Vagina (tissue), 2 donors: ENCODE measurements around the gene EID1. TPM values are rescaled to one million over a fixed set of nuclear protein-coding genes. Genes with fewer than 3 reads are reported as not detected.

Experiments
- DNase-seq, 2 donors: peaks; one replicate each; pipeline ENCODE4 v3.0.0-alpha.2; 2017; ENCODE audit errors: extremely low spot score in 2 of 2
- H3K27ac ChIP-seq: fragments of 200-600 bp; sonication (generic); one replicate; pipeline ENCODE4 v1.5.1; 2019
- H3K27me3 ChIP-seq: fragments of 200-600 bp; sonication (generic); one replicate; pipeline ENCODE4 v1.5.1; 2019
- H3K36me3 ChIP-seq, 2 donors: fragments of 200-600 bp; sonication (generic); one replicate each; pipeline ENCODE4 v1.5.1; 2017 to 2019
- H3K4me1 ChIP-seq: fragments of 200-600 bp; sonication (generic); one replicate; pipeline ENCODE4 v1.5.1; 2019
- H3K4me3 ChIP-seq, 2 donors: fragments of 200-600 bp; sonication (generic); 1 replicate in 1 of 2; 2 replicates in 1 of 2; pipeline ENCODE4 v1.5.1; 2016 to 2019
- H3K9me3 ChIP-seq: fragments of 200-600 bp; sonication (generic); one replicate; pipeline ENCODE4 v1.5.1; 2019
- POLR2A ChIP-seq, 2 donors: fragments of 450-650 bp; IDR thresholded peaks; one replicate each; pipeline ENCODE4 v1.6.1; 2017; ENCODE audit warnings: antibody characterized with exemption in 2 of 2, mild to moderate bottlenecking in 2 of 2, moderate library complexity in 2 of 2
- POLR2AphosphoS5 ChIP-seq, 2 donors: sonication (generic); formaldehyde crosslinking; IDR thresholded peaks; one replicate each; pipeline ENCODE4 v1.9.0; 2017; ENCODE audit warnings: antibody characterized with exemption in 2 of 2, mild to moderate bottlenecking in 2 of 2, low read depth in 1 of 2; ENCODE audit not compliant: insufficient read depth in 1 of 2
- intact Hi-C: fragments of 100-400 bp; cut with DNase I; formaldehyde crosslinking; loops from one replicate; pipeline ENCODE4 v1.15.1; 2023
- total RNA-seq: library from RNA; depleted of rRNA; stranded (reverse); fragments of >200 nt; gene quantifications from one replicate; pipeline ENCODE4 v1.2.3, GENCODE V29; 2016
- TF ChIP-seq, protein P1 (sequence below), 3 experiments: fragments of 450-650 bp in 2 of 3; fragments of 200-600 bp in 1 of 3; sonication (generic) in 1 of 3; IDR thresholded peaks; one replicate each; pipeline ENCODE4 v1.5.1; 2017 to 2019; ENCODE audit warnings: antibody characterized with exemption in 3 of 3, mild to moderate bottlenecking in 2 of 3, moderate library complexity in 2 of 3

Gene EID1
- total RNA-seq, 1 donor from 2014 or later = 175 TPM

DNA sequence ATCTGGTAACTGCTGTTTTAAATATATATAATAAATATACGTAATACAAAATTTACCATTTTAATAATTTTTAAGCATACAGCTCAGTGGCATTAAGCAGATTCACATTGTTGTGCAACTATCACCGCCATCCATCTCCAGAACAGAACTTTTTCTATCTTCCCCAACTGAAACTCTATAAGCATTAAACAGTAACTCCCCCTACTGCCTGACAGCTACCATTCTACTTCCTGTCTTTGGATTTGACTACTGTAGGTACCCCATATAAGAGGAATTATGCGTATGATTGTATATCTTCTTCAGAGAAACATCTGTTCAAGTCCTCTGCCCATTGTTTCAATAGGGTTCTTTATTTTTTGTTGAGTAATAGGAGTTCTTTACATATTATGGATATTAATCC is 36.8 kb downstream of the EID1 start:
- no peak overlapping the region for H3K4me3 ChIP-seq
- no peak for TF ChIP-seq POLR2A (IDR thresholded peaks at IDR 0.05)
- TF ChIP-seq POLR2AphosphoS5 (IDR thresholded peaks at IDR 0.05; ENCODE audit: insufficient read depth in 1 of 2, low read depth in 1 of 2) = no peak
- TF ChIP-seq, protein P1, sequence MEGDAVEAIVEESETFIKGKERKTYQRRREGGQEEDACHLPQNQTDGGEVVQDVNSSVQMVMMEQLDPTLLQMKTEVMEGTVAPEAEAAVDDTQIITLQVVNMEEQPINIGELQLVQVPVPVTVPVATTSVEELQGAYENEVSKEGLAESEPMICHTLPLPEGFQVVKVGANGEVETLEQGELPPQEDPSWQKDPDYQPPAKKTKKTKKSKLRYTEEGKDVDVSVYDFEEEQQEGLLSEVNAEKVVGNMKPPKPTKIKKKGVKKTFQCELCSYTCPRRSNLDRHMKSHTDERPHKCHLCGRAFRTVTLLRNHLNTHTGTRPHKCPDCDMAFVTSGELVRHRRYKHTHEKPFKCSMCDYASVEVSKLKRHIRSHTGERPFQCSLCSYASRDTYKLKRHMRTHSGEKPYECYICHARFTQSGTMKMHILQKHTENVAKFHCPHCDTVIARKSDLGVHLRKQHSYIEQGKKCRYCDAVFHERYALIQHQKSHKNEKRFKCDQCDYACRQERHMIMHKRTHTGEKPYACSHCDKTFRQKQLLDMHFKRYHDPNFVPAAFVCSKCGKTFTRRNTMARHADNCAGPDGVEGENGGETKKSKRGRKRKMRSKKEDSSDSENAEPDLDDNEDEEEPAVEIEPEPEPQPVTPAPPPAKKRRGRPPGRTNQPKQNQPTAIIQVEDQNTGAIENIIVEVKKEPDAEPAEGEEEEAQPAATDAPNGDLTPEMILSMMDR (IDR thresholded peaks at IDR 0.05) = no peak
- no peaks in the 10 kb centered on the region for H3K36me3 ChIP-seq
- H3K27ac ChIP-seq = no peak overlapping the region
- intact Hi-C loops = no loop called here
- H3K9me3 ChIP-seq = no peaks in the 10 kb centered on the region
- no peaks in the 10 kb centered on the region for H3K27me3 ChIP-seq
- H3K4me1 ChIP-seq = no peaks in the 10 kb centered on the region
- DNase-seq = no peak

DNA sequence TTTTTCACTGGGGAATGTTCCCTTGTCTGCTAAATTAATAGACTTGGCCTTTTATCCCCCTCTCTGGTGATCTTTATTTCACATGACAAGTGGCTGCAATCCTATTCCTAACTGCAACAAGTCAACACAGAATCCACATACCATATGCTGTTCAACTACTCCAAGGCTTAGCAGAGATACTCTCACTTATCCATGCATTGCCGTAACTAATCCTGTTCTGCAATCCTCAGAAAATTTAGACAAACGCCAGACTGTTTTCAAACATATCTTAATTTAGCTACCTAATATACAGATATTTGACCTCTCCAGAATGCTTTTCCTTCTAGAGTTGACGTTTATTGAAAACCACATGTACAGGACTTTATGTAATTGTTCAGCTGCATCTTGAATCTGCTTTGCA is 37.9 kb downstream of the EID1 start:
- no peaks in the 10 kb centered on the region for H3K27me3 ChIP-seq
- H3K4me3 ChIP-seq = no peak overlapping the region
- no peaks in the 10 kb centered on the region for H3K36me3 ChIP-seq
- no peaks in the 10 kb centered on the region for H3K4me1 ChIP-seq
- DNase-seq = no peak
- no peak overlapping the region for H3K27ac ChIP-seq
- intact Hi-C loops = no loop called here
- no peaks in the 10 kb centered on the region for H3K9me3 ChIP-seq
- TF ChIP-seq, protein P1 (IDR thresholded peaks at IDR 0.05) = no peak
- TF ChIP-seq POLR2AphosphoS5 (IDR thresholded peaks at IDR 0.05; ENCODE audit: insufficient read depth in 1 of 2, low read depth in 1 of 2) (no peak), POLR2A (IDR thresholded peaks at IDR 0.05) (no peak)

DNA sequence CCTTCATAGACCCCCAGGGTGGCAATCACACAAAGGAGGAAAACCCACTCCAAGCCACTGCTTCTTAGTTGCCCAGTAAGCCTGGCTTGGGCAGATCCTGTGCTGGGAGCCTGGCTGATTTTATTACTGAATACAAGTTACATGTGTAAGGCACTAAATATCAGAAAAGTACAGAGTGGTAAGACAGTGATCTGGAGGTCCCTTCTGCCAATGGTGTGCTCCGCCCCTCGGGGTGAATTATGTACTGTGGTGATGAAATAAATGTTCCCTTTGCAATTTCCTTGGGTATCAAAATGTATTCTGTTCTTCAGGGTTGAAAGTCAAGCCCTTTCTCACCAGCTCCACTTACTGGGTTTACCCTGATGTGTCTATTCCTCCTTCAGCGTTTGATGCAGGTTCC is 38.8 kb downstream of the EID1 start:
- TF ChIP-seq POLR2A (IDR thresholded peaks at IDR 0.05) = no peak
- TF ChIP-seq, protein P1 (IDR thresholded peaks at IDR 0.05) = no peak
- TF ChIP-seq POLR2AphosphoS5 (IDR thresholded peaks at IDR 0.05; ENCODE audit: insufficient read depth in 1 of 2, low read depth in 1 of 2) = no peak
- intact Hi-C loops = no loop called here
- H3K27ac ChIP-seq = no peak overlapping the region
- H3K9me3 ChIP-seq = no peaks in the 10 kb centered on the region
- H3K27me3 ChIP-seq = no peaks in the 10 kb centered on the region
- H3K36me3 ChIP-seq = no peaks in the 10 kb centered on the region
- no peak overlapping the region for H3K4me3 ChIP-seq
- no peak for DNase-seq
- H3K4me1 ChIP-seq = no peaks in the 10 kb centered on the region

DNA sequence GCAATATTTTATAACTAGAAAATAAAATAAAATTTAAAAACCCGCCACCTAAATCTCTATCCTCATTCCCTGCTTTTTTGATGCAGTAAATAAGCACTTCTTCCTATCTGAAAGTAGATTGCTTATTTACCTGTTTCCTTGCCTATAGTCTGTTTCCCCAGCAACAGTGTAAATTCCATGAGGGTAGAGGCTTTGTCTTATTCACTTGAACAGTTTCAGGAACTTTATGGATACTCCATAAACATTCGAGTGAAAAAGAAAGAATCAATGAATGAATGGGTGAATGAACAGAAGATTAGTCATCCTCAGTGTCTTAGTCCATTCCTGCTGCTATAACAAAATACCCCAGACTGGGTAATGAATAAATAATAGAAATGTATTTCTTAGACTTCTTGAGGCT is 44.1 kb downstream of the EID1 start:
- TF ChIP-seq POLR2AphosphoS5 (IDR thresholded peaks at IDR 0.05; ENCODE audit: insufficient read depth in 1 of 2, low read depth in 1 of 2) (no peak), POLR2A (IDR thresholded peaks at IDR 0.05) (no peak)
- TF ChIP-seq, protein P1 (IDR thresholded peaks at IDR 0.05) = no peak
- Histone ChIP-seq H3K4me1 (no peaks in the 10 kb centered on the region), H3K4me3 (no peak overlapping the region), H3K36me3 (no peaks in the 10 kb centered on the region), H3K9me3 (no peaks in the 10 kb centered on the region), H3K27me3 (no peaks in the 10 kb centered on the region), H3K27ac (no peak overlapping the region)
- DNase-seq = no peak
- intact Hi-C loops = no loop called here

DNA sequence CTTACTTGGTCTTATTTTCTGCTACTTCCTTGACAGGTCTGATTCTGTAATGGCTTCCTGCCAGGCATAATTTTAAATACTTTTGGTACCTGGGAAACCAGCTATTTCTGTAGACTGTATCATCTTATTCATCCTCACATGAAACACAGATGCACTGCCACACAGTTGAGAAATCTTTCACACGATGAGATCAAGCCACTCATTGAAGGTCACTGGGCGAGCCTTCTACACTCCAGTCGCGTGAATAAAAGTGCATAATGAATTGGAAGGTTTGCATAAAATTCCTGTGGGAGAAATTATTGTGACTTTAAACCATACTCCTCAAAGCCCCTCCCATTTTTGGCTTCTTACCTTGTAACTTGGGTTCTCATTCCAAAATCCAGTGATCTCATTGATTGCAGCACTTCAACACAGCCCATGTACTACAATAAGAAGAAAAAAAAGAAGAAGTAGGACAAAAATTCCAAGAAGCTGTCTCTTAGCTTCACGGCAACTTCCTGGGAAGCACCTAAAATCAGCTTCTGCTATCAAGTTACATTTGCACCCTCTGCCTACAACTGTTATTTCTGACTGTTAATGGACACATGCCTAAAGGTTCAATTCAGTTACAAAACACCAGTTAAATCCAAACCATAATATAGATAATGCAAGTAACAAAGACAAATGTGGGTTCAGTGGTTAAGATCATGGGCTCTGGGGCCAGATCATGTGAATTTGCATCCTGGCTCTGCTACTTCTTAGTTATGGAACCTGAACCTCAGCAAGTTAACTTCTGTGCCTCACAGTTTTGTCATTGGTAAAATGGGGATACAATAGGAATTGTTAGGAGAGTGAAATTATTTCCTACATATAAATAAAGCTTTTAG is 46.8 kb downstream of the EID1 start:
- intact Hi-C loops = no loop called here
- no peaks in the 10 kb centered on the region for H3K4me1 ChIP-seq
- H3K4me3 ChIP-seq = no peak overlapping the region
- no peak for TF ChIP-seq POLR2A (IDR thresholded peaks at IDR 0.05)
- TF ChIP-seq, protein P1 (IDR thresholded peaks at IDR 0.05) = no peak
- TF ChIP-seq POLR2AphosphoS5 (IDR thresholded peaks at IDR 0.05; ENCODE audit: insufficient read depth in 1 of 2, low read depth in 1 of 2) = no peak
- no peak for DNase-seq
- no peaks in the 10 kb centered on the region for H3K27me3 ChIP-seq
- H3K9me3 ChIP-seq = no peaks in the 10 kb centered on the region
- H3K27ac ChIP-seq = no peak overlapping the region
- no peaks in the 10 kb centered on the region for H3K36me3 ChIP-seq
